GM20000 (cell line): ENCODE results near the gene ARRB1.

Source experiments
- DNase-seq: peaks from one replicate; pipeline ENCODE4 v3.0.0; 2012; ENCODE audit warnings: low spot score
- CTCF ChIP-seq: IDR thresholded peaks from 2 replicates; pipeline ENCODE4 v1.5.1; 2012; ENCODE audit warnings: mild to moderate bottlenecking, control low read depth; ENCODE audit errors: extremely low read depth, missing control alignments

ARRB1 gene

GRCh38 chr11:75351541-75351790 is at the start of gene ARRB1:
Gene ARRB1, minus strand, starts transcription at chr11:75351661. Its CDS starts 54 bp downstream, at chr11:75351607.
- DNase-seq: peak; percentile 73
- no peak for TF ChIP-seq CTCF

GRCh38 chr11:75400146-75400865 is 48.8 kb upstream of the ARRB1 start:
- no peak for DNase-seq
- TF ChIP-seq CTCF: no peak

- TF ChIP-seq CTCF: peak; percentile 3
- DNase-seq: peak; percentile 93
These were observed 48.1 kb upstream of the ARRB1 start, which contains the start of gene RPS3 for GRCh38 chr11:75399344-75400145. Gene RPS3, plus strand, starts transcription at chr11:75399518. Its CDS starts 30 bp downstream, at chr11:75399548.

- TF ChIP-seq CTCF: no peak
- no peak for DNase-seq
These were observed 47.4 kb upstream of the ARRB1 start for GRCh38 chr11:75398906-75399305.

- no peak for DNase-seq
- TF ChIP-seq CTCF: no peak
These were observed 42.8 kb upstream of the ARRB1 start for GRCh38 chr11:75394085-75394840.

- DNase-seq: no peak
- no peak for TF ChIP-seq CTCF
These were observed 38.5 kb upstream of the ARRB1 start for GRCh38 chr11:75389925-75390324.

GRCh38 chr11:75389276-75389605 is 37.8 kb upstream of the ARRB1 start:
- DNase-seq: no peak
- no peak for TF ChIP-seq CTCF
